Activated effector memory CD4-positive, alpha-beta T cell treated with Interleukin-2 at 50 U/mL for 16 hours (primary cell): Measurements from ENCODE around the gene DRG2.

Experiments used
- DNase-seq: peaks from one replicate; pipeline ENCODE4 v3.0.0-alpha.2; 2020

The DRG2 gene

GRCh38 chr17:18117982-18118975, 30.5 kb downstream of the DRG2 start:
- DNase-seq: no peak

DNA sequence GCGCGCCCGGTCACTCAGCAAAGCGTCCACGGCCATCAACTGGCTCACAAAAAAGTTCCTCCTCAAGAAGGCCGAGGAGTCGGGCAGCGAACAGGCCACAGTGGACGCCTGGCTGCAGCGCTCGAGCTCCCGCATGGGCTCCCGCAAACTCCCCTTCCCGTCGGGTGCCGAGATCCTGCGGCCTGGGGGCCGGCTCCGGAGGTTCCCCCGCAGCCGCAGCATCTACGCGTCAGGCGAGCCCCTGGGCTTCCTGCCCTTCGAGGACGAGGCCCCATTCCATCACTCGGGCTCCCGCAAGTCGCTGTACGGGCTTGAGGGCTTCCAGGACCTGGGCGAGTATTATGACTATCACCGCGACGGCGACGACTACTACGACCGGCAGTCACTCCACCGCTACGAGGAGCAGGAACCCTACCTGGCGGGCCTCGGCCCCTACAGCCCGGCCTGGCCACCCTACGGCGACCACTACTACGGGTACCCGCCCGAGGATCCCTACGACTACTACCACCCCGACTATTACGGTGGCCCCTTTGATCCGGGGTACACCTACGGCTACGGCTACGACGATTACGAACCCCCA, 31.5 kb downstream of the DRG2 start:
- DNase-seq: no peak

GRCh38 chr17:18119938-18120337, 32.2 kb downstream of the DRG2 start:
- no peak for DNase-seq

- no peak for DNase-seq
Measured at GRCh38 chr17:18120461-18121017, 32.8 kb downstream of the DRG2 start.

DNA sequence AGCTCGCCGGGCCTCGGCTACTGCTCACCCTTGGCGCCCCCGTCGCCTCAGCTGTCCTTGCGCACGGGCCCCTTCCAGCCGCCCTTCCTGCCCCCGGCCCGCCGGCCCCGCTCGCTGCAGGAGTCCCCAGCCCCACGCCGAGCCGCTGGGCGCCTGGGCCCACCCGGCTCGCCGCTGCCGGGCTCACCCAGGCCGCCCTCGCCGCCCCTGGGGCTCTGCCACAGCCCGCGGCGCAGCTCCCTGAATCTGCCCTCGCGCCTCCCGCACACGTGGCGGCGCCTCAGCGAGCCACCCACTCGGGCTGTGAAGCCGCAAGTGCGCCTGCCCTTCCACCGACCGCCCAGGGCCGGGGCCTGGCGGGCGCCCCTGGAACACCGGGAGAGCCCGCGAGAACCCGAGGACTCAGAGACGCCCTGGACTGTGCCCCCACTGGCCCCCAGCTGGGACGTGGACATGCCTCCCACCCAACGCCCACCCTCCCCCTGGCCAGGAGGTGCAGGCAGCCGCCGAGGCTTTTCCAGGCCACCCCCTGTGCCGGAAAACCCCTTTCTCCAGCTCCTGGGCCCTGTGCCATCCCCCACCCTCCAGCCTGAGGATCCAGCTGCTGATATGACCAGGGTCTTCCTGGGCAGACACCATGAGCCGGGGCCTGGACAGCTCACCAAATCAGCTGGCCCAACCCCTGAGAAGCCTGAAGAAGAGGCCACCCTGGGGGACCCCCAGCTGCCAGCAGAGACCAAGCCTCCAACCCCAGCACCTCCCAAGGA, 33.6 kb downstream of the DRG2 start:
- no peak for DNase-seq

DNA sequence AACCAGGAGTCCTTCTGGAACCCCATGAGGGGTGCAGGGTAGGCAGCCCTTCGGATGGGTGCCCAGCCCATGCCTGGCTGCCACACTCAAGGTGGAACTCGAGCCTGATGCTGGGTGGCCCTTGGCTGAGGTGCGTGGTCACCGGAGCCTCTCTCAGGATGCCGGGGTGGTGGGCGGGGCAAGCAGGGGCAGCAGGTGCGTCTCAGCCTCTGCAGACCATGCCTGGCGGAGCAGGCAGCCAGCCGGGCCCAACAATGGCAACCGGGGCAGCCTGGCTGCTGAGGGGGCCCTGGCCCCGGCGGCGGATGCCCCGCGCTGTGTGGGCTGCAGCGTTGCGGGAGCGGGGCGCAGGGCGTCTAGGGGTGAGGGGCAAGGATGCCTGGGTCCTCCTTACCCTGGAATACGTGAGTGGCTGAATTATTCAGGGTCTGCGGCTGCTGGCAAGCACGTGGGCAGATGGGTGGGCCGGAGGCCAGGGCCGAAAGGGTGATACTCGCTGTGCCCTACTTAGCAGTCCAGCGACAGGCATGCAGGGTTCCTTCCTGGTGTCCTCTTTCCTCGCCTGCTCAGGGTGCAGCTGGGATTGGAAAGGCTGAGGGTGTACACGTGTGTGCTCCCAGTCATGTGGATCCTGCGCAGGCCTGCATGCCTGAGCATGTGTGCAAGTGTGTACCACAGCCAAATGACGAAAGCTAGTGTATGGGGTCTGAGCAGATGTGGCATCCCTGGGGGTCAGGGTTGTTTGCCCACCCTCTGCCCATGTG, 35.4 kb downstream of the DRG2 start:
- no peak for DNase-seq

DNA sequence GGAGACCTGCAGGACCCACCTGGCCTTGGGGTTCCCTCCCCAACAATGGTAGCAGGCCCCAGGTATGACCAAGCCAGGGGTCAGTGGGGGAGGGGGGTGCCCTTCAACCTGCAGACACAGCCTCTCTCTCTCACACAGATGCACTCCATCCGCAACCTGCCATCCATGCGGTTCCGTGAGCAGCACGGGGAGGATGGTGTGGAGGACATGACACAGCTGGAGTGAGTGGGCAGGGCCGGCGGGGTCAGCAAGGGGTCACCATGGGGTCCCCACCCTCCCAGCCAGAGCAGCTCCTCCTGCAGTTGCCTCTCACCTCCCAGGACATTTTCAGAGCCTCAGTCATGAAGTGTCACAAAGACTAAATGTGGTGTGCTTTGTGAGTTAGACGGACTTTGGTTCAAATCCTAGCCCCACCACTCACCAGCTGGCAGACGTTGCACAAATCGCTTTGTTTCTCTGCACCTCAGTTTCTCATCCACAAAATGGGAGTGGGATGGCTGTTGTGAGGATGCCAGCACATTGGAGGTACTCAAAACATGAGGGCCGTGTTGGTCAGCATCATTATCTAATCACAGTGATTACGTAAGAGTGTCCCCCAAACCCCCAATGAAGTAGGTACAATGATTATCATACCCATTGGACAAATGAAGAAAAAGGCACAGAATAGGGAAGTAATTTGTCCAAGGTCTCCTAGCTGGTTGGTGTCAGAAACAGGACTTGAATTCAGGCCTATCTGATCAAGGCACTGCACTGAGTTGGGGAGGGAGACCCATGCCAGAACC, 36.8 kb downstream of the DRG2 start:
- DNase-seq: no peak

GRCh38 chr17:18129041-18129502, 41.3 kb downstream of the DRG2 start:
- no peak for DNase-seq

GRCh38 chr17:18132711-18133110, 45.0 kb downstream of the DRG2 start:
- no peak for DNase-seq

DNA sequence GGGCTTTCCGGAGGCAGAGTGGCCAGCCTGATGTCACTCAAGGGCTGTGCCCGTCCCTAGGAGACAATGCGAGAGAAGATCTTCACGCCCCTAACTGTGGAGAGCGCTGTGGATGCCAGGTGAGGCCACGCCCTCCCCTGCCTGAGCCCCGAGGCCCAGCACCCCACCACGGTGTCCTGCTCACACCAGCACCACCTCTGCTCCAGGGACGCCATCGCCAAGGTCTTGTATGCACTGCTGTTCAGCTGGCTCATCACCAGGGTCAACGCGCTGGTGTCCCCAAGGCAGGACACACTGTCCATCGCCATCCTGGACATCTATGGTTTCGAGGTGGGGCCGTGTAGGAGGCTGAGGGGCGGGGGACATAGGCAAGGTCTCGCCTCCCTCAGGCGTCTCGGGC, 48.6 kb downstream of the DRG2 start:
- no peak for DNase-seq

GRCh38 chr17:18138065-18138749, 50.5 kb downstream of the DRG2 start:
- DNase-seq: no peak

DNA sequence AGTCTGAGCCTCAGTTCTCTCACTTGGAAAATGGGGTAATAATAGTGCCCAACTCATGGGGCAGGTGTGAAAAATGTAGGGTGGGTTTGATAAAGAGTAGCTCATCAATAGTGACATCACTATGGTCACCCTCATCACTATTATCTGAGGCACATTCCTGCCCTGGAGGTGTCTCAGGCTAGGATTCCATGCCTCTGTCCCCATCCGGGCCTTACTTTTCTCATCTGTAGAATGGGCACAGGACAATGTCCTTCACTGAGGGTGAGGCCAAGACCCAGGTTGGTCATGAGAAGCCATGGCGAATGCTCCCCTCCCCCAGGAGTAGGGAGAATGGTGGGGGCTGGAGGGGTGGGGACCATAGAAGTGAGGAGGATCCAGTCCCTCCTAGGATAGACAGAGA, 51.3 kb downstream of the DRG2 start:
- DNase-seq: no peak

GRCh38 chr17:18139498-18139897, 51.8 kb downstream of the DRG2 start:
- no peak for DNase-seq

DNA sequence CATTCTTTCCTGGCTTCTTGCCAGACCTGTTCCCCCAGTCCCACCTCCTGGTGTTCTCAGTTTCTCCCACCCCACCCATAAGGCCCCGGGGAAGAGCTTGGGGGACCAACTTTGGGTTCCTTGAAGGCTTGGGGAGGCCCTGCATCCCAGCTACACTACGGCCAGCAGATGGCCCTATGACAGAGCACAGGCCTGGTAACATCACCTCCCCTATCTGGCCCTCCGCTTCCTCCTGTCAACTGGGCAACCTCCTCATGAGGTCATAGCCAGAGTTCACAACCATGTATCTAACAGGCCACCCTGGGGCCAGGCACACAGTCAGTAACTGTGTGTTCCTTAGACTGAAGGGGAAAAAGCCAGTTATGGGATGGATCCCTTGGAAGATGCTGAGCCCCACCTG, 52.2 kb downstream of the DRG2 start:
- no peak for DNase-seq

DNA sequence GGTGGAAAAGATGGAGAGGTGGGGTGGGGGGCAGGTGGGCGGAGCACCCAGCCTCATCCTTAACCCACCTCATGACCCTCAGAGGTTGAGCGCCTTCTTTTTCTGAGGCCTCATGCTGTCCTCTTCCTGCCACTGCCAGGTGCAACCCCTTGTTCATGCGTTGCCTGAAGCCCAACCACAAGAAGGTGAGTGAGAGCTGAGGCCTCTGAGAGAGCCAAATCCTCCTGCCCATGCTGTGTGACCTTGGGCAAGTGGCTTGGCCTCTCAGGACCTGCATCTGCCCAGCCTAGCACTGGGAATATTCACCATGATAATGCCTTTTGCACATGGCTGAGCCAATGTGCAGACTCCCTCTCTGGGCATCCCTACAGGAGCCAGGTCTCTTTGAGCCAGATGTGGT, 52.9 kb downstream of the DRG2 start:
- DNase-seq: no peak

GRCh38 chr17:18141210-18141803, 53.6 kb downstream of the DRG2 start:
- no peak for DNase-seq

- DNase-seq: no peak
Measured at GRCh38 chr17:18142417-18142816, 54.7 kb downstream of the DRG2 start.

- no peak for DNase-seq
Measured at GRCh38 chr17:18143044-18143936, 55.5 kb downstream of the DRG2 start.

DNA sequence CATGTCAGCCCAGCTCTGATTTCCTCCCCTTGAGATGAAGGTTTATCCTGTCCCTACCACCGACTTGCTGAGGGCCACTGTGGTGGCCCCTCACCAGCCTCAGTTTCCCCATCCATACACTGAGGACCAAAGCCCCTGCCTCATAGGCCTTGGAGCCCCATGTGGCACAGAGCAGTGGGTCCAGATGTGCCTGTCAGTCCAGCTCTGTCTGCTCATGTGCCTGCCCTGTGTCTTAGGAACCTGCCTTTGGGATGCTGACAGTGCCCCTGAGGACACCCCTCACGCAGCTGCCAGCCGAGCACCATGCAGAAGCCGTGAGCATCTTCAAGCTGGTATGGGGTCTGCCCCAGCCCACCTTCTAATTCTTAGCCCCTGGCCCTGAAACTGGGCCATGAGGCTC, 56.5 kb downstream of the DRG2 start:
- DNase-seq: no peak
